GM12878 (cell line): ENCODE results near the gene LZIC. TPM values are rescaled to one million over a fixed set of nuclear protein-coding genes. Genes with fewer than 3 reads are reported as not detected.

Source experiments
- DPF2 ChIP-seq: fragments of 450-650 bp; IDR thresholded peaks from 2 replicates; pipeline ENCODE4 v1.6.1; 2017; ENCODE audit warnings: mild to moderate bottlenecking
- ETV6 ChIP-seq, 2 experiments: fragments of 450-650 bp in 1 of 2; IDR thresholded peaks in 1 of 2; conservative IDR thresholded peaks in 1 of 2; 2 replicates each; pipeline ENCODE4 v1.6.1; 2014; ENCODE audit warnings: antibody characterized with exemption in 1 of 2, borderline replicate concordance in 1 of 2, low read depth in 1 of 2, mild to moderate bottlenecking in 1 of 2, moderate library complexity in 1 of 2
- IKZF1 ChIP-seq: fragments of 450-650 bp; conservative IDR thresholded peaks from 2 replicates; pipeline ENCODE4 v1.6.1; 2017; ENCODE audit warnings: antibody characterized with exemption, mild to moderate bottlenecking
- NR2C2 ChIP-seq: IDR thresholded peaks from 2 replicates; pipeline ENCODE4 v1.6.1; 2011; ENCODE audit warnings: borderline replicate concordance, low read depth; ENCODE audit not compliant: control insufficient read depth, insufficient read length
- SP1 ChIP-seq: IDR thresholded peaks from one replicate; pipeline ENCODE4 v1.6.1; 2011; ENCODE audit warnings: low read depth, low read length
- polyA plus RNA-seq, 11 experiments: library from polyadenylated mRNA; depleted of rRNA in 4 of 11; unstranded in 6 of 11; stranded (reverse) in 5 of 11; fragments of >200 nt; fragmentation: Nextera tagmentation in 4 of 11; fragmentation: Illumina TruSeq in 1 of 11; extraction: Ambion mirVana in 4 of 11; extraction: Trizol in 1 of 11; gene quantifications; 1 replicate in 1 of 11; 2 replicates in 10 of 11; pipeline versions ENCODE4 v1.2.1 to v1.2.3, GENCODE V29; 2011 to 2016; ENCODE audit warnings: inconsistent platforms in 2 of 11, missing spikeins in 2 of 11, low read depth in 1 of 11
- total RNA-seq, 4 experiments: library from RNA; depleted of rRNA in 3 of 4; stranded (reverse); fragments of >200 nt in 3 of 4; fragmentation: Illumina TruSeq in 1 of 4; extraction: Trizol in 1 of 4; gene quantifications; 2 replicates each; pipeline versions ENCODE4 v1.2.1 to v1.2.3, GENCODE V29; 2013 to 2021
- TF ChIP-seq, protein P1 (sequence below): fragments of 450-650 bp; IDR thresholded peaks from 2 replicates; pipeline ENCODE4 v1.6.1; 2017; ENCODE audit warnings: mild to moderate bottlenecking, moderate library complexity
- TF ChIP-seq, protein P2 (sequence below): fragments of 450-650 bp; IDR thresholded peaks from 2 replicates; pipeline ENCODE4 v1.6.1; 2016; ENCODE audit warnings: mild to moderate bottlenecking
- TF ChIP-seq, protein P3 (sequence below): fragments of 450-650 bp; IDR thresholded peaks from 2 replicates; pipeline ENCODE4 v1.6.1; 2017; ENCODE audit warnings: borderline replicate concordance

LZIC gene
- total and polyA plus RNA-seq, 10 of the 15 experiments (the other 5 are each of a cell fraction or from before 2014, with no cell fraction given): 7.3 to 30.3 (median 17.1) TPM

DNA sequence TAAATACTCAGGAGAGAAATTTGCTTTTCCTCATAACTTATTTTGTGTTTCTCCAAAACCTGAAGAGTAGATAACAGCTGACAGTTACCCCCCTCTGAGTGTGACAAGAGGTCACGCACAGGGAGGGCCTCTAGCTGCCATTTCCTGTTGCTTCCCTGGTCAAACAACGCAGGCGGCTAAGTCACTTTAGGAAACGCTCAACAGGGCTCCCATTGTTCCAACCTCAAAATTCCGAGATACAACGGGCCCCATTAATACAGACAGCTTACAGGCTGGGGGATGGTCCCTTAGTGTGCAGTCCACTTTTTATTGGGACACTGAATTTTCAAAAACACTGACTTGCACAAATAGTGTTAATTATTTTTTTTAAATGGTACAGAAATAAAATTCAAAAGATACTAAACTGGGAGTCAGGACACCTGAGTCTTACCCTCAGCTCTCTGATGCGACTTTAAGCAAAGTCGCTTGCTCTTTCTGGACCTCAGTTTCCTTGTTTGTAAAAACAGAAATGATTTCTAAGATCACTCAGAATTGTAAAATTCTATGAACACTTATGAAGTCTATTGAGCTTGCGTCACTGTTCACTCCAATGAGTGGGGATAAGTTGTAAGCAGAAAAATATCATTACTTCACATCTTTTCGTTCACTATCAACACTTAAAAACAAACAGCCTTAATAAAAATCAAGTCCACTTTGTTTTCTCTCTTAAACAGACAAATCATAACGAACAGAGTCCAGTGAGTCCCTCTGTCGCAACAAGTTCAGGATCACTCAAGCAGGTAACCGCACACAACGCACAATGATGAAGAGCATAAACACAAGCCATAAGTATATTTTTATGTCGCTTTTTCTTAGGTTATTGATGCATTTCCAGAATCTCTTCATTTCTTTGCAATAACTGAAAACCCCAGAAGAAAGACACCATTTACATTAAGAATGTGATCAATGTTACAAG lies 13.5 kb downstream of the LZIC start (continued):
- TF ChIP-seq, protein P1, sequence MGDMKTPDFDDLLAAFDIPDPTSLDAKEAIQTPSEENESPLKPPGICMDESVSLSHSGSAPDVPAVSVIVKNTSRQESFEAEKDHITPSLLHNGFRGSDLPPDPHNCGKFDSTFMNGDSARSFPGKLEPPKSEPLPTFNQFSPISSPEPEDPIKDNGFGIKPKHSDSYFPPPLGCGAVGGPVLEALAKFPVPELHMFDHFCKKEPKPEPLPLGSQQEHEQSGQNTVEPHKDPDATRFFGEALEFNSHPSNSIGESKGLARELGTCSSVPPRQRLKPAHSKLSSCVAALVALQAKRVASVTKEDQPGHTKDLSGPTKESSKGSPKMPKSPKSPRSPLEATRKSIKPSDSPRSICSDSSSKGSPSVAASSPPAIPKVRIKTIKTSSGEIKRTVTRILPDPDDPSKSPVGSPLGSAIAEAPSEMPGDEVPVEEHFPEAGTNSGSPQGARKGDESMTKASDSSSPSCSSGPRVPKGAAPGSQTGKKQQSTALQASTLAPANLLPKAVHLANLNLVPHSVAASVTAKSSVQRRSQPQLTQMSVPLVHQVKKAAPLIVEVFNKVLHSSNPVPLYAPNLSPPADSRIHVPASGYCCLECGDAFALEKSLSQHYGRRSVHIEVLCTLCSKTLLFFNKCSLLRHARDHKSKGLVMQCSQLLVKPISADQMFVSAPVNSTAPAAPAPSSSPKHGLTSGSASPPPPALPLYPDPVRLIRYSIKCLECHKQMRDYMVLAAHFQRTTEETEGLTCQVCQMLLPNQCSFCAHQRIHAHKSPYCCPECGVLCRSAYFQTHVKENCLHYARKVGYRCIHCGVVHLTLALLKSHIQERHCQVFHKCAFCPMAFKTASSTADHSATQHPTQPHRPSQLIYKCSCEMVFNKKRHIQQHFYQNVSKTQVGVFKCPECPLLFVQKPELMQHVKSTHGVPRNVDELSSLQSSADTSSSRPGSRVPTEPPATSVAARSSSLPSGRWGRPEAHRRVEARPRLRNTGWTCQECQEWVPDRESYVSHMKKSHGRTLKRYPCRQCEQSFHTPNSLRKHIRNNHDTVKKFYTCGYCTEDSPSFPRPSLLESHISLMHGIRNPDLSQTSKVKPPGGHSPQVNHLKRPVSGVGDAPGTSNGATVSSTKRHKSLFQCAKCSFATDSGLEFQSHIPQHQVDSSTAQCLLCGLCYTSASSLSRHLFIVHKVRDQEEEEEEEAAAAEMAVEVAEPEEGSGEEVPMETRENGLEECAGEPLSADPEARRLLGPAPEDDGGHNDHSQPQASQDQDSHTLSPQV: no peak
- TF ChIP-seq IKZF1: no peak
- TF ChIP-seq, protein P2, sequence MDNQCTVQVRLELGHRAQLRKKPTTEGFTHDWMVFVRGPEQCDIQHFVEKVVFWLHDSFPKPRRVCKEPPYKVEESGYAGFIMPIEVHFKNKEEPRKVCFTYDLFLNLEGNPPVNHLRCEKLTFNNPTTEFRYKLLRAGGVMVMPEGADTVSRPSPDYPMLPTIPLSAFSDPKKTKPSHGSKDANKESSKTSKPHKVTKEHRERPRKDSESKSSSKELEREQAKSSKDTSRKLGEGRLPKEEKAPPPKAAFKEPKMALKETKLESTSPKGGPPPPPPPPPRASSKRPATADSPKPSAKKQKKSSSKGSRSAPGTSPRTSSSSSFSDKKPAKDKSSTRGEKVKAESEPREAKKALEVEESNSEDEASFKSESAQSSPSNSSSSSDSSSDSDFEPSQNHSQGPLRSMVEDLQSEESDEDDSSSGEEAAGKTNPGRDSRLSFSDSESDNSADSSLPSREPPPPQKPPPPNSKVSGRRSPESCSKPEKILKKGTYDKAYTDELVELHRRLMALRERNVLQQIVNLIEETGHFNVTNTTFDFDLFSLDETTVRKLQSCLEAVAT: no peak
- TF ChIP-seq NR2C2: no peak
- TF ChIP-seq, protein P3, sequence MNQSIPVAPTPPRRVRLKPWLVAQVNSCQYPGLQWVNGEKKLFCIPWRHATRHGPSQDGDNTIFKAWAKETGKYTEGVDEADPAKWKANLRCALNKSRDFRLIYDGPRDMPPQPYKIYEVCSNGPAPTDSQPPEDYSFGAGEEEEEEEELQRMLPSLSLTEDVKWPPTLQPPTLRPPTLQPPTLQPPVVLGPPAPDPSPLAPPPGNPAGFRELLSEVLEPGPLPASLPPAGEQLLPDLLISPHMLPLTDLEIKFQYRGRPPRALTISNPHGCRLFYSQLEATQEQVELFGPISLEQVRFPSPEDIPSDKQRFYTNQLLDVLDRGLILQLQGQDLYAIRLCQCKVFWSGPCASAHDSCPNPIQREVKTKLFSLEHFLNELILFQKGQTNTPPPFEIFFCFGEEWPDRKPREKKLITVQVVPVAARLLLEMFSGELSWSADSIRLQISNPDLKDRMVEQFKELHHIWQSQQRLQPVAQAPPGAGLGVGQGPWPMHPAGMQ: no peak
- no peak for TF ChIP-seq DPF2
- no peak for TF ChIP-seq ETV6 (conservative IDR thresholded peaks at IDR 0.05 in 1 of 2, IDR thresholded peaks at IDR 0.05 in 1 of 2; ENCODE audit: borderline replicate concordance in 1 of 2, low read depth in 1 of 2)
- TF ChIP-seq SP1: no peak
- TF ChIP-seq, all 136 proteins: peak for 0
